Measurements from ENCODE around the gene CCDC30. TPM values are rescaled to one million over a fixed set of nuclear protein-coding genes. Genes with fewer than 3 reads are reported as not detected.
A peak's percentile ranks its signal among the peaks of the same experiment; 100 is the strongest.
"Not testable (repeated sequence)": the region's sequence is repeated elsewhere in the genome, so short reads cannot be mapped to it uniquely, and the experiment has no call there.

The CCDC30 gene
- total and polyA plus RNA-seq, 5 donors from 2014 or later, result 0.40 to 6.1 (median 1.3) TPM

- Histone ChIP-seq H3K36me3 (ENCODE audit: control insufficient read depth, insufficient read depth, low read length) (no peaks in the 10 kb centered on the region), H3K4me1 (ENCODE audit: control insufficient read depth, insufficient read depth, low read length, poor library complexity, severe bottlenecking) (no peaks in the 10 kb centered on the region), H3K9me3 (ENCODE audit: control insufficient read depth in 2 of 2, low read length in 2 of 2) (no peaks in the 10 kb centered on the region), H3K27me3 (ENCODE audit: control insufficient read depth, insufficient read depth, low read length) (no peaks in the 10 kb centered on the region), H3K27ac (ENCODE audit: insufficient read depth, low read length, poor library complexity, severe bottlenecking) (no peak overlapping the region), H3K4me3 (ENCODE audit: low read depth, low read length) (no peak overlapping the region)
- DNase-seq (no peak), ATAC-seq (ENCODE audit: low read depth in 2 of 2) (no peak)
- Mint-ChIP-seq H3K27ac (peak overlapping the region in 1 of 3 donors; percentile 15), H3K4me1 (no peaks in the 10 kb centered on the region), H3K9me3 (peaks cover 0 to 2% (median 0%) of the 10 kb centered on the region in 7 donors), H3K36me3 (peaks cover 4% of the 10 kb centered on the region), H3K27me3 (peaks cover under 1% of the 10 kb centered on the region), H3K4me3 (no peak overlapping the region)
Measured at GRCh38 chr1:42618866-42619265, 155.8 kb downstream of the CCDC30 start.

- H3K4me3 ChIP-seq (ENCODE audit: low read depth, low read length), result no peak overlapping the region
- Mint-ChIP-seq H3K36me3 (no peaks in the 10 kb centered on the region), H3K4me3 (no peak overlapping the region), H3K27ac (no peak overlapping the region), H3K9me3 (no peaks in the 10 kb centered on the region), H3K27me3 (peaks cover 4% of the 10 kb centered on the region), H3K4me1 (peaks cover 0 to 3% (median 0%) of the 10 kb centered on the region in 4 donors)
- no peak for DNase-seq
- no peaks in the 10 kb centered on the region for H3K27me3 ChIP-seq (ENCODE audit: control insufficient read depth, insufficient read depth, low read length)
- no peaks in the 10 kb centered on the region for H3K36me3 ChIP-seq (ENCODE audit: control insufficient read depth, insufficient read depth, low read length)
- no peaks in the 10 kb centered on the region for H3K9me3 ChIP-seq (ENCODE audit: control insufficient read depth in 2 of 2, low read length in 2 of 2)
- H3K4me1 ChIP-seq (ENCODE audit: control insufficient read depth, insufficient read depth, low read length, poor library complexity, severe bottlenecking), result no peaks in the 10 kb centered on the region
- no peak for ATAC-seq (ENCODE audit: low read depth in 2 of 2)
- H3K27ac ChIP-seq (ENCODE audit: insufficient read depth, low read length, poor library complexity, severe bottlenecking), result no peak overlapping the region
Measured at GRCh38 chr1:42620307-42620706, 157.2 kb downstream of the CCDC30 start.

GRCh38 chr1:42621180-42621579 is 158.1 kb downstream of the CCDC30 start:
- not testable (repeated sequence) for H3K27ac ChIP-seq (ENCODE audit: insufficient read depth, low read length, poor library complexity, severe bottlenecking); H3K27ac Mint-ChIP-seq; H3K4me3 Mint-ChIP-seq; DNase-seq; H3K9me3 Mint-ChIP-seq; H3K4me3 ChIP-seq (ENCODE audit: low read depth, low read length); H3K27me3 Mint-ChIP-seq; H3K36me3 Mint-ChIP-seq; ATAC-seq (ENCODE audit: low read depth in 2 of 2); H3K4me1 ChIP-seq (ENCODE audit: control insufficient read depth, insufficient read depth, low read length, poor library complexity, severe bottlenecking); H3K4me1 Mint-ChIP-seq; H3K36me3 ChIP-seq (ENCODE audit: control insufficient read depth, insufficient read depth, low read length); H3K27me3 ChIP-seq (ENCODE audit: control insufficient read depth, insufficient read depth, low read length); H3K9me3 ChIP-seq (ENCODE audit: control insufficient read depth in 2 of 2, low read length in 2 of 2)

- H3K4me1 ChIP-seq (ENCODE audit: control insufficient read depth, insufficient read depth, low read length, poor library complexity, severe bottlenecking); H3K27ac ChIP-seq (ENCODE audit: insufficient read depth, low read length, poor library complexity, severe bottlenecking); H3K4me3 ChIP-seq (ENCODE audit: low read depth, low read length); H3K9me3 ChIP-seq (ENCODE audit: control insufficient read depth in 2 of 2, low read length in 2 of 2); H3K4me3 Mint-ChIP-seq; H3K9me3 Mint-ChIP-seq; H3K27me3 Mint-ChIP-seq; DNase-seq; H3K36me3 Mint-ChIP-seq; ATAC-seq (ENCODE audit: low read depth in 2 of 2); H3K36me3 ChIP-seq (ENCODE audit: control insufficient read depth, insufficient read depth, low read length); H3K27me3 ChIP-seq (ENCODE audit: control insufficient read depth, insufficient read depth, low read length); H3K27ac Mint-ChIP-seq; H3K4me1 Mint-ChIP-seq: not testable (repeated sequence)
Measured at GRCh38 chr1:42627205-42627604, 164.1 kb downstream of the CCDC30 start.

GRCh38 chr1:42639116-42639515 is 176.0 kb downstream of the CCDC30 start:
- no peaks in the 10 kb centered on the region for H3K4me1 Mint-ChIP-seq
- H3K36me3 Mint-ChIP-seq, result peaks cover 9% of the 10 kb centered on the region
- H3K27ac Mint-ChIP-seq, result no peak overlapping the region
- DNase-seq, result no peak
- no peak overlapping the region for H3K4me3 ChIP-seq (ENCODE audit: low read depth, low read length)
- H3K27me3 Mint-ChIP-seq, result no peaks in the 10 kb centered on the region
- H3K36me3 ChIP-seq (ENCODE audit: control insufficient read depth, insufficient read depth, low read length), result no peaks in the 10 kb centered on the region
- H3K27me3 ChIP-seq (ENCODE audit: control insufficient read depth, insufficient read depth, low read length), result no peaks in the 10 kb centered on the region
- ATAC-seq (ENCODE audit: low read depth in 2 of 2), result no peak
- no peaks in the 10 kb centered on the region for H3K9me3 ChIP-seq (ENCODE audit: control insufficient read depth in 2 of 2, low read length in 2 of 2)
- H3K9me3 Mint-ChIP-seq, result peaks cover 0 to 2% (median 0%) of the 10 kb centered on the region in 7 donors
- H3K27ac ChIP-seq (ENCODE audit: insufficient read depth, low read length, poor library complexity, severe bottlenecking), result no peak overlapping the region
- H3K4me3 Mint-ChIP-seq, result no peak overlapping the region
- no peaks in the 10 kb centered on the region for H3K4me1 ChIP-seq (ENCODE audit: control insufficient read depth, insufficient read depth, low read length, poor library complexity, severe bottlenecking)

GRCh38 chr1:42646056-42646455 is 183.0 kb downstream of the CCDC30 start:
- H3K27me3 Mint-ChIP-seq, result peaks cover 17% of the 10 kb centered on the region
- peak overlapping the region in 1 of 4 donors; percentile 11 for H3K4me3 Mint-ChIP-seq
- H3K36me3 Mint-ChIP-seq, result peaks cover 22% of the 10 kb centered on the region
- no peak overlapping the region for H3K27ac ChIP-seq (ENCODE audit: insufficient read depth, low read length, poor library complexity, severe bottlenecking)
- H3K27me3 ChIP-seq (ENCODE audit: control insufficient read depth, insufficient read depth, low read length), result peaks cover 2% of the 10 kb centered on the region
- no peak for ATAC-seq (ENCODE audit: low read depth in 2 of 2)
- H3K9me3 ChIP-seq (ENCODE audit: control insufficient read depth in 2 of 2, low read length in 2 of 2), result peaks cover 0 to 6% of the 10 kb centered on the region in 2 experiments
- no peaks in the 10 kb centered on the region for H3K4me1 Mint-ChIP-seq
- H3K36me3 ChIP-seq (ENCODE audit: control insufficient read depth, insufficient read depth, low read length), result no peaks in the 10 kb centered on the region
- H3K27ac Mint-ChIP-seq, result no peak overlapping the region
- no peak overlapping the region for H3K4me3 ChIP-seq (ENCODE audit: low read depth, low read length)
- H3K9me3 Mint-ChIP-seq, result peaks cover 0 to 14% (median 5%) of the 10 kb centered on the region in 7 donors
- H3K4me1 ChIP-seq (ENCODE audit: control insufficient read depth, insufficient read depth, low read length, poor library complexity, severe bottlenecking), result no peaks in the 10 kb centered on the region
- no peak for DNase-seq

- Mint-ChIP-seq H3K27me3 (no peaks in the 10 kb centered on the region), H3K4me1 (peaks cover 20 to 48% (median 34%) of the 10 kb centered on the region in 4 donors), H3K36me3 (peaks cover 18% of the 10 kb centered on the region), H3K27ac (peak overlapping the region; percentile 91 to 95 (median 92)), H3K9me3 (peaks cover 0 to 1% (median 0%) of the 10 kb centered on the region in 7 donors), H3K4me3 (peak overlapping the region; percentile 44 to 99 (median 88))
- Histone ChIP-seq H3K36me3 (ENCODE audit: control insufficient read depth, insufficient read depth, low read length) (peaks cover 5% of the 10 kb centered on the region), H3K27me3 (ENCODE audit: control insufficient read depth, insufficient read depth, low read length) (no peaks in the 10 kb centered on the region), H3K27ac (ENCODE audit: insufficient read depth, low read length, poor library complexity, severe bottlenecking) (peak overlapping the region; percentile 80), H3K9me3 (ENCODE audit: control insufficient read depth in 2 of 2, low read length in 2 of 2) (no peaks in the 10 kb centered on the region), H3K4me1 (ENCODE audit: control insufficient read depth, insufficient read depth, low read length, poor library complexity, severe bottlenecking) (peaks cover 29% of the 10 kb centered on the region), H3K4me3 (ENCODE audit: low read depth, low read length) (peak overlapping the region; percentile 91)
- DNase-seq (peak in 2 of 3 donors; percentile 5 to 22), ATAC-seq (ENCODE audit: low read depth in 2 of 2) (no peak)
Measured at GRCh38 chr1:42657201-42657600, 194.1 kb downstream of the CCDC30 start.
